Astrocyte of the spinal cord (primary cell): ENCODE measurements around the gene IRGC.
A peak's percentile ranks its signal among the peaks of the same experiment; 100 is the strongest.

Source experiments
- DNase-seq: peaks from one replicate; pipeline ENCODE4 v3.0.0; 2011; ENCODE audit warnings: low read depth, low spot score
- H3K4me3 ChIP-seq: 2 replicates; pipeline ENCODE4 v1.5.1; 2011; ENCODE audit warnings: low read depth, mild to moderate bottlenecking, low read length, moderate library complexity
- in situ Hi-C: cut with HindIII; loops from 2 replicates; pipeline ENCODE4 v1.10.0; 2017; ENCODE audit warnings: low sequenced_read_pairs
- TF ChIP-seq, protein P1 (sequence below): IDR thresholded peaks from 2 replicates; pipeline ENCODE4 v1.5.1; 2012; ENCODE audit warnings: low read depth, mild to moderate bottlenecking, low read length, inconsistent platforms

The IRGC gene

DNA sequence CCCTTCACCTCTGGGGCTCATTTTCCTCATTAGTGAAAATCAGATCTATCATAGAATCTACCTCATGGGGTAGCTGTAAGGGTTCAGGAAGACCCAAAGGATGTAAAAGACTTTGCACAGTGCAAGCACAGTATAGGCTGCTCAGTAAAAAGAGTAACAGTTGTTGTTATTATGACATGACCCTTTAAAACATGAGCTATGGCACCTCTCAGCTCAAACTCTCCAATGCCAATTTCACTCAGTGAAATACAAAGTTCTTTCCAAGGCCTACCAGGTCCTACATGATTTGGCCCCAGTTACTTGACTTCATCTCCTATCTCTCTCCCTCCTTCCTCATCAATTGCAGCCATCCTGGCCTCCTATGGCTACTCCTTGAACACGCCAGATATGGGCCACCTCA lies 34.0 kb downstream of the IRGC start:
- no peak overlapping the region for H3K4me3 ChIP-seq
- TF ChIP-seq, protein P1, sequence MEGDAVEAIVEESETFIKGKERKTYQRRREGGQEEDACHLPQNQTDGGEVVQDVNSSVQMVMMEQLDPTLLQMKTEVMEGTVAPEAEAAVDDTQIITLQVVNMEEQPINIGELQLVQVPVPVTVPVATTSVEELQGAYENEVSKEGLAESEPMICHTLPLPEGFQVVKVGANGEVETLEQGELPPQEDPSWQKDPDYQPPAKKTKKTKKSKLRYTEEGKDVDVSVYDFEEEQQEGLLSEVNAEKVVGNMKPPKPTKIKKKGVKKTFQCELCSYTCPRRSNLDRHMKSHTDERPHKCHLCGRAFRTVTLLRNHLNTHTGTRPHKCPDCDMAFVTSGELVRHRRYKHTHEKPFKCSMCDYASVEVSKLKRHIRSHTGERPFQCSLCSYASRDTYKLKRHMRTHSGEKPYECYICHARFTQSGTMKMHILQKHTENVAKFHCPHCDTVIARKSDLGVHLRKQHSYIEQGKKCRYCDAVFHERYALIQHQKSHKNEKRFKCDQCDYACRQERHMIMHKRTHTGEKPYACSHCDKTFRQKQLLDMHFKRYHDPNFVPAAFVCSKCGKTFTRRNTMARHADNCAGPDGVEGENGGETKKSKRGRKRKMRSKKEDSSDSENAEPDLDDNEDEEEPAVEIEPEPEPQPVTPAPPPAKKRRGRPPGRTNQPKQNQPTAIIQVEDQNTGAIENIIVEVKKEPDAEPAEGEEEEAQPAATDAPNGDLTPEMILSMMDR: no peak
- no peak for DNase-seq
- in situ Hi-C loops: no loop called here

DNA sequence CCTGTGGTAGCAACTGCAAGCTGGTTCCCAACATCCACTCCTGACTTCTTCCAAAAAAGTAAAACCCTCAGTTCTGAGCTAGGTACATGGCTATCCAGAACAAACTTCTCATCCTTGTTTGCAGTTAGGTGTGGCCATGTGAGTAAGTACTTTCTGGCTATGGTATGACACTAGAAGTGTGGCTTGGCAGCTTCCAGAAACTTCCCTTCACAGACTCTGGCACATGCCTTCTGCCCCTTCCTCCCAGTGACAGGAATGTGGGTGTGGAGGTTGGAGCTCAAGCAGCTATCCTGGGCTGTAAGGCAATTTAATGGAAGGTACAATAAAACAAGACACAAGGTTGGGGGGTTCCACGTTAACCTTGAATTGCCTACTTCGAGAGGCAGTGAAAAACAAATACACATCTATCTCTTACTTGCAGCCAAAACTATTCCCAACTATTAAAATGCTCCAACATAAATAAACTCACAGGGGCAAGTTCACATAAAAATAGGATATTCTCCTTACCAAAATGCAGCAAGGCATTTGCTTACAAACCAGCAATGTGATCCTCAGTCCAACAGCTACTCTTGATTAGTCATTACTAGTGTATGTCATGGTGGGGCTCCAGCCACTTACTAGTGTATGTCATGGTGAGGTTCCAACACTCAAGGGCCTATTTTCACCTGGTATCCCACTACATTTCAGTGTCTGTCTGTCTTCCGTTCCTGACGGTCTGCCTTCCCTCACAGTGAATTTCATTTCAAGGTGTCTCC lies 35.8 kb downstream of the IRGC start:
- H3K4me3 ChIP-seq: no peak overlapping the region
- DNase-seq: peak; percentile 53
- in situ Hi-C loops: no loop called here
- TF ChIP-seq, protein P1: no peak

DNA sequence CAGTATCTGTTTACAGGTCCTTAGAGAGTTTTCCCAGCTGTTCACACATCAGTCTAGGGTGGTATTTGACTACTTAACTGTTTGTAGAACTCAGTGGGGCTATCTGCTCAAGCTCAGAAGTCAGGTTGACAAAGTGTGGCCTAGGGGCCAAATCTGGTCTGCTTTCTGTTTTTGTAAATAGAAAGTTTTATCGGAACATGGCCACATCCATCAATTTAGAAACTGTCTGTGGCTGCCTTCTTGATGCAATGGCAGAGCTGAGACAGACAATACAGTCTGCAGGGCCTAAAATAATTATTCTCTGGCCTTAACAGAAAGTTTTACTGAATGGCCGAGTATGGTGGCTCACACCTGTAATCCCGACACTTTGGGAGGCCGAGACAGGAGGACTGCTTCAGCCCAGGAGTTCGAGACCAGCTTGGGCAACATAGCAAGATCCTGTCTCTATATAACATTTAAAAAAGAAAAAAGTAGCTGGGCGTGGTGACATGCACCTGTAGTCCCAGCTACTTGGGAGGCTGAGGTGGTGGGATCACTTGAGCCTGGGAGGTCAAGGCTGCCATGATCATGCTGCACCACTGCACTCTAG lies 36.5 kb downstream of the IRGC start:
- in situ Hi-C loops: no loop called here
- H3K4me3 ChIP-seq: no peak overlapping the region
- TF ChIP-seq, protein P1: no peak
- DNase-seq: no peak

DNA sequence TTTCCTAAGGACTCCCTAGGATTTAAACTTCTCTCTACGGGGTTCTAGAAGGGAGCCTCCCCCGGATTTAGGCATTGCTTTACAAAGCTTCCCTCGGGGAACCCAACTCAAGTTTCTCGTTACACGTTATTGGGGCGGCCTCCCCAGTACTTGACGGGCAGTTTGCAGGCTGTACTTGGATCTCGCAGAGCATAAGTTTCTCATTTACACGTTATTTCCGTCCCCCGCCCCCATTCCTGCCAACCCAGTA lies 38.3 kb downstream of the IRGC start:
- no peak for DNase-seq
- TF ChIP-seq, protein P1: no peak
- peak overlapping the region; percentile 83 for H3K4me3 ChIP-seq
- in situ Hi-C loops: no loop called here

DNA sequence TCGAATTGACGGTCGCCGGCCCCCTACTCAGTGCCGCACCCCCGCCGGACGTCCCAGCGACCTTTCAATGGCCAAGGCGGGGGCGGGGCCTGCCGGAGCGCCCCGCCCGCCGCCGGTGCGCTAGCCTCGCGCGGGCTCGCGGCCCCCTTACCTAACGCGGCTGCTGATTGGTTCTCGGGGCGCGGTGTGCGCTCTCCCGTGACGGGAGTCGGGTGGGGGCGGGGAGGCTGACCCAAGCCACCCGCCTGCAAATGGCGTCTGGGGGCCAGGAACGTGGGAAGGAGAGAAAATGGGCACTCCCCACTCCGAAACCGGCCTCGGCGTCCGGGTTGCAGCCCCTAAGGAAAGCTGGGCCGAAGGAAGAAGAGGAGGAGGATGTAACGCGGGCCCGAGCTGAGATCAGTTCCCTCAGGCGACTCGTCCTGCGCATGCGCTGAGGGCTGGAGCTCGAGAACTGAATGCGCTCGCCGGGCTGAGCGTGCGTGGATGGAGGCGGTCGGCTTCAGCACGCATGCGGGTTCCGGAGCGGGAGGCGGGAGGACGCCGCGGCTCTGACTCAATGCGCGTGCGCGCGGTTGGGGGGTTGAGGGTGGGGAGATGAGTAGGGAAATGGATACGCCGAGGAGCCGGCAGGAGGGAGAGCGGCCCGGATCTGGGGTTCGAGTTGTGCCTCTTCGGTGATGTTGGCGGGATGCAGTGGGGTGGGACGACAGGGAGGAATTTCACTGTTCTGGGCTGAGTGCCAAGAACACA lies 38.8 kb downstream of the IRGC start, which contains the start of gene SMG9:
Gene SMG9 (minus strand): TSS at position 460 of the 753 bp plus-strand sequence. CDS start 4,221 bp downstream, outside the sequence.
- in situ Hi-C loops: no loop called here
- peak within 1 kb of the TSS; percentile 83 for H3K4me3 ChIP-seq
- peak; percentile 99 for DNase-seq
- TF ChIP-seq, protein P1: no peak

DNA sequence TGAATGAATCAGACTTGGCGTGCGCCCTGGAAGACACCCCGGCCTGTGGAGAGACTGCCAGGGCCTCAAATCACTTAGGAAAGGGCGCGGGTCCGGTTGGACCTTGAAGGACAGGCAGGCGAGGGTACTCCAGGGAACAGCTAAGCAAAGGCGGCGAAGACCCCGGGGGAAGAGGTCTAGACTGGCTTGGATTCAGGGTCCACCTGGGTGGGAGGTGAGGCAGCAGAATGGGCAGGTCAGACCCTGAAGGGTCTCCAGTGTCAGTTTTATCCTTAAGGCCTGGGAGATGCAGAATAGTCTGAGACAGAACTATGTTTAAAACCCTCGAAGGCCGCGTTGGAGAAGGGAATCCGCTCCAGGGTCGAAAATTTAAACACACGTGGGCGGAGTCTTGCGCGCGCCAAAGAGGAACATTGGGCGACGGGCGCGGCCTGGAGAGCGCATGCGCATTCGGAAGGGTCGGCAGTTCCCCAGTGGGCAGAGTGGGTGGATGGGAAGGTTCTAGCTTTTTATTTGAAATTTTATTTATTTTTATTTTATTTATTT lies 39.5 kb downstream of the IRGC start:
- in situ Hi-C loops: no loop called here
- peak; percentile 66 for DNase-seq
- TF ChIP-seq, protein P1: no peak
- peak overlapping the region; percentile 83 for H3K4me3 ChIP-seq
